Fibroblast of lung (primary cell): Measurements from ENCODE around the gene MCRIP1. TPM values are rescaled to one million over a fixed set of nuclear protein-coding genes. Genes with fewer than 3 reads are reported as not detected.

Experiments used
- DNase-seq, 2 donors: peaks; one replicate each; pipeline versions ENCODE4 v3.0.0 to v3.0.0-alpha.2; 2010; ENCODE audit warnings: low read depth in 2 of 2
- H2AFZ ChIP-seq: 2 replicates; pipeline ENCODE4 v1.5.1; 2012; ENCODE audit warnings: low read length, control low read depth, inconsistent platforms
- H3K27ac ChIP-seq: 2 replicates; pipeline ENCODE4 v1.5.1; 2011; ENCODE audit warnings: low read length, control low read depth; ENCODE audit not compliant: insufficient read depth
- H3K27me3 ChIP-seq: 2 replicates; pipeline ENCODE4 v1.5.1; 2011; ENCODE audit warnings: mild to moderate bottlenecking, low read length; ENCODE audit not compliant: control insufficient read depth, insufficient read depth
- H3K36me3 ChIP-seq: 2 replicates; pipeline ENCODE4 v1.5.1; 2011; ENCODE audit warnings: low read length; ENCODE audit not compliant: control insufficient read depth, insufficient read depth
- H3K4me1 ChIP-seq: 2 replicates; pipeline ENCODE4 v1.5.1; 2011; ENCODE audit warnings: low read length; ENCODE audit not compliant: control insufficient read depth, insufficient read depth; ENCODE audit errors: extremely low read depth
- H3K4me2 ChIP-seq: 2 replicates; pipeline ENCODE4 v1.5.1; 2011; ENCODE audit warnings: low read length, control low read depth; ENCODE audit not compliant: insufficient read depth; ENCODE audit errors: extremely low read depth
- H3K4me3 ChIP-seq, 4 experiments: fragments of 200-600 bp in 1 of 4; sonication (generic) in 1 of 4; replicated peaks in 1 of 4; 2 replicates each; pipeline ENCODE4 v1.5.1; 2011 to 2016; ENCODE audit warnings: low read length in 4 of 4, low read depth in 3 of 4, mild to moderate bottlenecking in 3 of 4, control low read depth in 2 of 4, inconsistent platforms in 1 of 4, mixed read lengths in 1 of 4; ENCODE audit not compliant: insufficient read depth in 1 of 4; ENCODE audit errors: control extremely low read depth in 1 of 4
- H3K79me2 ChIP-seq: 2 replicates; pipeline ENCODE4 v1.5.1; 2012; ENCODE audit warnings: mild to moderate bottlenecking, low read length, inconsistent platforms; ENCODE audit not compliant: control insufficient read depth, insufficient read depth
- H3K9ac ChIP-seq: 2 replicates; pipeline ENCODE4 v1.5.1; 2011; ENCODE audit warnings: mild to moderate bottlenecking, low read length, control low read depth; ENCODE audit not compliant: insufficient read depth
- H3K9me3 ChIP-seq: 2 replicates; pipeline ENCODE4 v1.5.1; 2012; ENCODE audit warnings: low read depth, low read length; ENCODE audit not compliant: control insufficient read depth, insufficient read depth
- H4K20me1 ChIP-seq: 2 replicates; pipeline ENCODE4 v1.5.1; 2011; ENCODE audit warnings: low read length; ENCODE audit not compliant: control insufficient read depth, insufficient read depth; ENCODE audit errors: extremely low read depth
- EZH2 ChIP-seq: IDR thresholded peaks from 2 replicates; pipeline ENCODE4 v1.5.1; 2012; ENCODE audit warnings: low read length, control low read depth, mild to moderate bottlenecking; ENCODE audit errors: missing control alignments
- polyA plus RNA-seq, 2 donors: library from polyadenylated mRNA; depleted of rRNA in 1 of 2; stranded (reverse) in 1 of 2; unstranded in 1 of 2; fragments of >200 nt; gene quantifications; 2 replicates each; pipeline ENCODE4 v1.2.1, GENCODE V29; 2011 to 2012; ENCODE audit warnings: missing spikeins in 1 of 2
- total RNA-seq: library from RNA; depleted of rRNA; stranded (reverse); fragments of >200 nt; gene quantifications from 2 replicates; pipeline ENCODE4 v1.2.1, GENCODE V29; 2014
- TF ChIP-seq, protein P1 (sequence below), 2 donors: IDR thresholded peaks in 1 of 2; conservative IDR thresholded peaks in 1 of 2; 1 replicate in 1 of 2; 2 replicates in 1 of 2; pipeline ENCODE4 v1.5.1; 2011 to 2012; ENCODE audit warnings: low read length in 2 of 2, control low read depth in 1 of 2, inconsistent platforms in 1 of 2, low read depth in 1 of 2, mild to moderate bottlenecking in 1 of 2

Gene MCRIP1
- total and polyA plus RNA-seq, 2 donors (not counting 1 experiment from before 2014, with no cell fraction given) = 37.6 to 108 TPM

DNA sequence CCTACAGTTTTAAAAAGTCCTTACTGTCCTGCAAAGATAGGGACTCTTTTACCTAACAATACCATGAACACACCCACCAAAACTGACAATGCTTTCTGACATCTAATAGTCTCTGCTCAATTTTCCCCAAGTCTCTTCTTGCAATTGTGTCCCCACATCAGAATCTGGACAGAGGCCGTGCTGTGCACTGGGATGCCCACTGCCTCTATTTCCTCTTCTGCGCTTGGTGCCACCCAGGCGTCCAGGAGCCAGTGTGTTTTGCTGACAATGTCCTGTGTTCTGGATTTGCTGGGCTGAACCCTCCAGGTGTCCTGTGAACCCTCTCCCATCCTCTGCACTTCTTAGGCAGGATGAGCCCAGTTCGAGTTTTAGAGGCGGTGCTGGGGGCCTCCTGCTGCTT is 44.5 kb upstream of the MCRIP1 start:
- Histone ChIP-seq H3K4me1 (no peaks in the 10 kb centered on the region), H4K20me1 (no peaks in the 10 kb centered on the region), H3K4me2 (no peak overlapping the region), H2AFZ (no peak overlapping the region), H3K79me2 (no peaks in the 10 kb centered on the region), H3K9ac (no peak overlapping the region), H3K9me3 (no peaks in the 10 kb centered on the region), H3K4me3 (no peak overlapping the region), H3K27ac (no peak overlapping the region), H3K27me3 (no peaks in the 10 kb centered on the region), H3K36me3 (peaks cover 4% of the 10 kb centered on the region)
- TF ChIP-seq EZH2 = no peak
- TF ChIP-seq, protein P1, sequence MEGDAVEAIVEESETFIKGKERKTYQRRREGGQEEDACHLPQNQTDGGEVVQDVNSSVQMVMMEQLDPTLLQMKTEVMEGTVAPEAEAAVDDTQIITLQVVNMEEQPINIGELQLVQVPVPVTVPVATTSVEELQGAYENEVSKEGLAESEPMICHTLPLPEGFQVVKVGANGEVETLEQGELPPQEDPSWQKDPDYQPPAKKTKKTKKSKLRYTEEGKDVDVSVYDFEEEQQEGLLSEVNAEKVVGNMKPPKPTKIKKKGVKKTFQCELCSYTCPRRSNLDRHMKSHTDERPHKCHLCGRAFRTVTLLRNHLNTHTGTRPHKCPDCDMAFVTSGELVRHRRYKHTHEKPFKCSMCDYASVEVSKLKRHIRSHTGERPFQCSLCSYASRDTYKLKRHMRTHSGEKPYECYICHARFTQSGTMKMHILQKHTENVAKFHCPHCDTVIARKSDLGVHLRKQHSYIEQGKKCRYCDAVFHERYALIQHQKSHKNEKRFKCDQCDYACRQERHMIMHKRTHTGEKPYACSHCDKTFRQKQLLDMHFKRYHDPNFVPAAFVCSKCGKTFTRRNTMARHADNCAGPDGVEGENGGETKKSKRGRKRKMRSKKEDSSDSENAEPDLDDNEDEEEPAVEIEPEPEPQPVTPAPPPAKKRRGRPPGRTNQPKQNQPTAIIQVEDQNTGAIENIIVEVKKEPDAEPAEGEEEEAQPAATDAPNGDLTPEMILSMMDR (conservative IDR thresholded peaks at IDR 0.05 in 1 of 2, IDR thresholded peaks at IDR 0.05 in 1 of 2; ENCODE audit: low read depth in 1 of 2, low read length in 2 of 2) = no peak
- no peak for DNase-seq

DNA sequence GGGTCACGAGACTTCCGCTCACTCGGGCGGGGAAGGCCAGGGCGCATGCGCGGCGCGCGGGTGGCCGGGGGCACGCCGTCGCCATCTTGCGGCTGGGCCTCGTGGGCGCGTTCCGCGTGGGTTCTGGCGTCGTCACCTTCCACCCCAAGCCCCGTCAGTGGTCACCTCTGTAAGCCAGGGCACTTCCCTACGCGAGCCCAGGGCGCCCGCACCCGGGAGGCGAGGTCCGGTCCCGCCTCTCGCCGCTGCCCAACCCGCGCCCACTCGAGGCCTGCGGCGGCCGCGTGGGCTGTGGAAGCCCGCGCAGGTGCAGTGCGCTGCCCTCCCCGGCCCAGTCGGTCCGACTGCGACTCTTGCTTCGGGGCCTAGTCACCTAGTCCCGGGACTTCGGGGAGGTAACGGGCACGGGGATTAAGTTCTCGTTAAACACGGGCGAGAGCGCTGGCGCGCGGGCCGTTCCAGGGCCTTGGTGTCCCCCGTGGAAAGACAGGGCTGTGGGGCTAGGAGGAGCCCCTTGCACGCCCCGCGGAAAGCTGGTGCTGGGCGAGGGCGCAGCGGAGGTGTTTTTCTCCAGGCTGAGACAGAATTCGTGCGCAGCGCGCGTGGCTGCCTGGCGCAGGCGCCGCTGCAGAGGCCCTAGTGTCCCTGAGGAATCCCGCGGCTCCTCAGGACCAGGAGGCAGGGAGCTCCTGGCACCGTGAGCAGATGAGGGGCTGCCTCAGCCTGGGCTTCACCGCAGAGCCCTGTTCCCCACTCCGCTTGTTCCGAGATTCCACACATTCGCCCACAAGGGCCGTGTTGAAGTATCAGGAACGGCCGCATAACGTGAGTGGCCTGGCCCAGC is 38.5 kb upstream of the MCRIP1 start:
- H3K36me3 ChIP-seq = peaks cover 13% of the 10 kb centered on the region
- peak overlapping the region; percentile 97 for H3K9ac ChIP-seq
- peak; percentile 78 to 89 for DNase-seq
- H3K4me2 ChIP-seq = peak overlapping the region; percentile 97
- H3K4me1 ChIP-seq = peaks cover 18% of the 10 kb centered on the region
- peak overlapping the region; percentile 69 for H2AFZ ChIP-seq
- no peaks in the 10 kb centered on the region for H3K27me3 ChIP-seq
- TF ChIP-seq, protein P1 (conservative IDR thresholded peaks at IDR 0.05 in 1 of 2, IDR thresholded peaks at IDR 0.05 in 1 of 2; ENCODE audit: low read depth in 1 of 2, low read length in 2 of 2) = peak in 1 of 2 donors; percentile 27
- TF ChIP-seq EZH2 = no peak
- H3K9me3 ChIP-seq = no peaks in the 10 kb centered on the region
- peak overlapping the region; percentile 55 to 89 (median 73) for H3K4me3 ChIP-seq
- H3K27ac ChIP-seq = peak overlapping the region; percentile 99
- no peaks in the 10 kb centered on the region for H4K20me1 ChIP-seq
- peaks cover 26% of the 10 kb centered on the region for H3K79me2 ChIP-seq

DNA sequence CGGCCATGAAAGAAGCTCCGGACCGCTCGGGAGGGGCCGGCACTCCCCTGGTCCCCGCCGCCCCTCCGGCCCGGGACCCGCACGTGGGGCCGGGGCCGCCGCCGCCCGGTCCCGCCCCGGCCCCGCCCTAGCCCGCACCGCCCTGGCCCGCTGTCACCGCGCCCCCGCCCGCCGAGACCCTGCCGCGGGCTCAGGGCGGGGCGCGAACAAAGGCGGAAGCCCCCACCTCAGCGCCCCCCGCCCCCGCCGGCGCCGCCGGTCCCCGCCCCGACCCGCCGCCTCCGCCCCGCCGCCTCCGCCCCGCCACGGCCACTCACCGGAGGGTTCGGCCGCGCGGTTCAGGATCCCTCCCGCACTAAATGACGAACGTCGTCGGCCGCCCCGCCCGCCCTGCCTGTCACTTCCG is 37.9 kb upstream of the MCRIP1 start, which contains the start of gene ARHGDIA:
Gene ARHGDIA (minus strand): TSS at position 357 of the 406 bp plus-strand sequence. CDS start 1,407 bp downstream, outside the sequence.
- Histone ChIP-seq H3K27me3 (no peaks in the 10 kb centered on the region), H3K9me3 (no peaks in the 10 kb centered on the region), H2AFZ (peak within 1 kb of the TSS; percentile 69), H4K20me1 (no peaks in the 10 kb centered on the region), H3K4me3 (peak within 1 kb of the TSS; percentile 61 to 89 (median 87)), H3K4me1 (peaks cover 18% of the 10 kb centered on the region), H3K36me3 (peaks cover 14% of the 10 kb centered on the region), H3K4me2 (peak within 1 kb of the TSS; percentile 97), H3K9ac (peak within 1 kb of the TSS; percentile 97), H3K79me2 (peaks cover 26% of the 10 kb centered on the region), H3K27ac (peak within 1 kb of the TSS; percentile 99)
- no peak for TF ChIP-seq EZH2
- TF ChIP-seq, protein P1 (conservative IDR thresholded peaks at IDR 0.05 in 1 of 2, IDR thresholded peaks at IDR 0.05 in 1 of 2; ENCODE audit: low read depth in 1 of 2, low read length in 2 of 2) = no peak
- no peak for DNase-seq
